IMR-90 (cell line): Measurements from ENCODE around the gene AANAT. TPM values are rescaled to one million over a fixed set of nuclear protein-coding genes. Genes with fewer than 3 reads are reported as not detected.

ENCODE experiments used
- ATAC-seq: fragments of 200-7000 bp; cut with Tn5 transposase; 2 replicates; pipeline ENCODE4 v1.9.1; 2020; ENCODE audit warnings: low read depth, mild to moderate bottlenecking, moderate library complexity
- BruUV-seq: library from RNA; stranded (reverse); fragments of 400-500 nt; replicated peaks from 2 replicates; lab custom pipeline; 2021; lab: Mats Ljungman, UMichigan
- CTCF ChIA-PET: fragments of 300-600 bp; formaldehyde crosslinking; extraction: SDS; loops from one replicate; lab custom pipeline; 2021; ENCODE audit warnings: antibody characterized with exemption; lab: Yijun Ruan, JAX
- POLR2A ChIA-PET: fragments of 300-600 bp; sonication (Branson Sonifier 250); formaldehyde crosslinking; loops from one replicate; lab custom pipeline; 2022; ENCODE audit warnings: antibody characterized with exemption; ENCODE audit not compliant: unreplicated experiment; lab: Charles Lee
- DNase-seq: peaks from one replicate; pipeline ENCODE4 v3.0.0; 2013
- H2AFZ ChIP-seq: replicated peaks from 2 replicates; pipeline ENCODE3; 2013; ENCODE audit warnings: low read length, mild to moderate bottlenecking; ENCODE audit not compliant: poor library complexity
- H2AK5ac ChIP-seq: 2 replicates; pipeline ENCODE4 v1.6.1; 2013; ENCODE audit warnings: low read depth, low read length, inconsistent platforms
- H2AK9ac ChIP-seq: replicated peaks from 2 replicates; pipeline ENCODE3; 2013; ENCODE audit warnings: mild to moderate bottlenecking, low read depth, low read length, moderate library complexity; ENCODE audit not compliant: poor library complexity
- H2BK120ac ChIP-seq: 2 replicates; pipeline ENCODE4 v1.6.1; 2013; ENCODE audit warnings: low read depth, low read length, inconsistent platforms
- H2BK15ac ChIP-seq: 3 replicates; pipeline ENCODE4 v1.6.1; 2013; ENCODE audit warnings: low read depth, low read length, inconsistent platforms
- H2BK20ac ChIP-seq: 2 replicates; pipeline ENCODE4 v1.6.1; 2013; ENCODE audit warnings: low read depth, mild to moderate bottlenecking, inconsistent platforms, low read length, moderate library complexity
- H2BK5ac ChIP-seq: 2 replicates; pipeline ENCODE4 v1.6.1; 2013; ENCODE audit warnings: mild to moderate bottlenecking, low read depth, low read length, inconsistent platforms; ENCODE audit not compliant: poor library complexity, severe bottlenecking
- H3K14ac ChIP-seq: replicated peaks from 2 replicates; pipeline ENCODE4 v1.6.1; 2013; ENCODE audit warnings: low read depth, low read length, inconsistent platforms
- H3K18ac ChIP-seq: 2 replicates; pipeline ENCODE4 v1.6.1; 2013; ENCODE audit warnings: low read depth, low read length, control low read depth
- H3K23ac ChIP-seq: 2 replicates; pipeline ENCODE4 v1.6.1; 2013; ENCODE audit warnings: low read depth, low read length, inconsistent platforms
- H3K27ac ChIP-seq: 2 replicates; pipeline ENCODE4 v1.5.1; 2013; ENCODE audit warnings: mild to moderate bottlenecking, control low read depth, low read length; ENCODE audit not compliant: insufficient read depth
- H3K27me3 ChIP-seq: 2 replicates; pipeline ENCODE4 v1.6.1; 2013; ENCODE audit warnings: low read length; ENCODE audit not compliant: control insufficient read depth, insufficient read depth
- H3K36me3 ChIP-seq: 2 replicates; pipeline ENCODE4 v1.6.1; 2013; ENCODE audit warnings: low read length, mixed read lengths; ENCODE audit not compliant: control insufficient read depth, insufficient read depth
- H3K4ac ChIP-seq: 2 replicates; pipeline ENCODE4 v1.6.1; 2013; ENCODE audit warnings: low read depth, low read length, inconsistent platforms
- H3K4me1 ChIP-seq: 2 replicates; pipeline ENCODE4 v1.6.1; 2013; ENCODE audit warnings: low read length, mixed read lengths; ENCODE audit not compliant: control insufficient read depth, insufficient read depth
- H3K4me2 ChIP-seq: 2 replicates; pipeline ENCODE4 v1.6.1; 2013; ENCODE audit warnings: low read depth, mild to moderate bottlenecking, control low read depth, low read length, moderate library complexity
- H3K4me3 ChIP-seq: 2 replicates; pipeline ENCODE4 v1.5.1; 2013; ENCODE audit warnings: low read depth, mild to moderate bottlenecking, control low read depth, low read length, moderate library complexity; ENCODE audit not compliant: insufficient read depth
- H3K56ac ChIP-seq: 2 replicates; pipeline ENCODE4 v1.6.1; 2013; ENCODE audit warnings: low read length, inconsistent platforms; ENCODE audit not compliant: insufficient read depth; ENCODE audit errors: extremely low read depth
- H3K79me1 ChIP-seq, 2 experiments: 2 replicates each; pipeline ENCODE4 v1.6.1; 2013; ENCODE audit warnings: low read length in 2 of 2, inconsistent platforms in 1 of 2, low read depth in 1 of 2
- H3K9ac ChIP-seq: 2 replicates; pipeline ENCODE4 v1.6.1; 2013; ENCODE audit warnings: low read depth, low read length, control low read depth
- H3K9me1 ChIP-seq: 2 replicates; pipeline ENCODE4 v1.6.1; 2013; ENCODE audit warnings: low read length, inconsistent platforms; ENCODE audit not compliant: insufficient read depth
- H3K9me3 ChIP-seq: 2 replicates; pipeline ENCODE4 v1.6.1; 2013; ENCODE audit warnings: low read length; ENCODE audit not compliant: control insufficient read depth, insufficient read depth
- H4K20me1 ChIP-seq: 2 replicates; pipeline ENCODE4 v1.6.1; 2013; ENCODE audit warnings: low read length, inconsistent platforms; ENCODE audit not compliant: insufficient read depth
- H4K5ac ChIP-seq: 2 replicates; pipeline ENCODE4 v1.6.1; 2013; ENCODE audit warnings: mild to moderate bottlenecking, low read depth, low read length, control low read depth
- H4K8ac ChIP-seq, 2 experiments: 2 replicates each; pipeline ENCODE4 v1.6.1; 2013; ENCODE audit warnings: low read depth in 2 of 2, low read length in 2 of 2, control low read depth in 1 of 2, inconsistent platforms in 1 of 2
- H4K91ac ChIP-seq: 2 replicates; pipeline ENCODE4 v1.6.1; 2013; ENCODE audit warnings: low read depth, low read length, inconsistent platforms; ENCODE audit not compliant: insufficient read depth
- BHLHE40 ChIP-seq: fragments of 150-350 bp; IDR thresholded peaks from 2 replicates; pipeline ENCODE4 v1.6.1; 2016; ENCODE audit warnings: mild to moderate bottlenecking, low read depth, low read length
- CHD1 ChIP-seq: IDR thresholded peaks from 2 replicates; pipeline ENCODE4 v1.6.1; 2012; ENCODE audit warnings: low read depth, low read length, improper control_type of control experiment
- MAZ ChIP-seq: IDR thresholded peaks from 2 replicates; pipeline ENCODE4 v1.6.1; 2012; ENCODE audit warnings: low read depth, mild to moderate bottlenecking, low read length, improper control_type of control experiment, moderate library complexity, borderline replicate concordance
- MXI1 ChIP-seq: IDR thresholded peaks from 2 replicates; pipeline ENCODE4 v1.6.1; 2012; ENCODE audit warnings: low read depth, mild to moderate bottlenecking, low read length, moderate library complexity, borderline replicate concordance
- NFE2L2 ChIP-seq: fragments of 150-350 bp; IDR thresholded peaks from 2 replicates; pipeline ENCODE4 v1.6.1; 2016; ENCODE audit warnings: low read depth, mild to moderate bottlenecking, low read length
- RAD21 ChIP-seq: IDR thresholded peaks from 2 replicates; pipeline ENCODE4 v1.6.1; 2012; ENCODE audit warnings: low read length, improper control_type of control experiment
- RCOR1 ChIP-seq: IDR thresholded peaks from 2 replicates; pipeline ENCODE4 v1.6.1; 2012; ENCODE audit warnings: mild to moderate bottlenecking, low read length, improper control_type of control experiment; ENCODE audit not compliant: insufficient replicate concordance
- whole genome bisulfite sequencing, 2 experiments: methylation state at CpG; one replicate each; pipeline versions ENCODE4 v1.1.5 to v1.1.7; 2013; ENCODE audit warnings: missing lambda C conversion rate in 2 of 2; ENCODE audit not compliant: insufficient read length in 1 of 2; ENCODE audit errors: extremely low coverage in 2 of 2; 5-methylcytosine and 5-hydroxymethylcytosine counted together
- dilution Hi-C: fragments of 300-500 bp; cut with HindIII; formaldehyde crosslinking; loops from one replicate; pipeline ENCODE4 v1.14.3; 2018; ENCODE audit warnings: low sequenced_read_pairs; ENCODE audit not compliant: unreplicated experiment
- in situ Hi-C: fragments of 300-500 bp; cut with MboI; formaldehyde crosslinking; loops from 3 replicates; pipeline ENCODE4 v1.14.3; 2019; ENCODE audit warnings: low sequenced_read_pairs, inconsistent platforms, mixed read lengths
- intact Hi-C: fragments of 100-400 bp; cut with micrococcal nuclease; formaldehyde crosslinking; loops from 2 replicates; pipeline ENCODE4 v1.10.0; 2022
- polyA plus RNA-seq, 3 experiments: library from polyadenylated mRNA; depleted of rRNA; stranded (reverse); fragments of >200 nt; gene quantifications; 2 replicates each; pipeline ENCODE4 v1.2.3, GENCODE V29; 2012; ENCODE audit warnings: low replicate concordance in 1 of 3
- total RNA-seq: library from RNA; depleted of rRNA; stranded (reverse); fragments of >200 nt; gene quantifications from 2 replicates; pipeline ENCODE4 v1.2.3, GENCODE V29; 2012
- TF ChIP-seq, protein P1 (sequence below): conservative IDR thresholded peaks from 2 replicates; pipeline ENCODE4 v1.5.1; 2012; ENCODE audit warnings: mild to moderate bottlenecking, low read depth, low read length, improper control_type of control experiment
- TF ChIP-seq, protein P2 (sequence below): fragments of 150-350 bp; IDR thresholded peaks from 2 replicates; pipeline ENCODE4 v1.6.1; 2017; ENCODE audit warnings: mild to moderate bottlenecking, antibody characterized with exemption, low read length, low read depth

Gene AANAT
- total and polyA plus RNA-seq, 2 of the 4 experiments (the other 2 are of a cell fraction), result 0.21 TPM; not detected in 1

DNA sequence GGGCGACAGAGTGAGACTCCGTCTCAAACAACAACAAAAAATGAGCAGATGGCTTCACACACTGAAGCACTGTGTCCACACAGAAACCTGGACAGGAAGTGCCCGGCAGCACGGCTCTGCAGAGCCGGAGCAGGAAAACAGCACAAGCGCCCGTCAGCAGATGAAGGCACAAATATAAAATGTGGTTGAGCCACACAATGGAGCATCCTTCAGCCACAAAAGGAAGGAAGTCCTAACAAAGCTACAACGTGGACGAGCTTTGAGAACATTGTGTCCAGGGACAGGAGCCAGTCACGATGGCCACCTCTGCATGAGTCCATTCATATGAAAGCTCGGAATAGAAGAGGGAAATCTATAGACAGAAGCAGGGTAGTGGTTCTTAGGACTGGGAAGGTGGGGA lies 18.2 kb downstream of the AANAT start:
- H4K8ac ChIP-seq, result no peak overlapping the region
- TF ChIP-seq MAZ (no peak), NFE2L2 (no peak), CHD1 (no peak), RAD21 (no peak), MXI1 (no peak), BHLHE40 (no peak), RCOR1 (no peak)
- TF ChIP-seq, protein P1, sequence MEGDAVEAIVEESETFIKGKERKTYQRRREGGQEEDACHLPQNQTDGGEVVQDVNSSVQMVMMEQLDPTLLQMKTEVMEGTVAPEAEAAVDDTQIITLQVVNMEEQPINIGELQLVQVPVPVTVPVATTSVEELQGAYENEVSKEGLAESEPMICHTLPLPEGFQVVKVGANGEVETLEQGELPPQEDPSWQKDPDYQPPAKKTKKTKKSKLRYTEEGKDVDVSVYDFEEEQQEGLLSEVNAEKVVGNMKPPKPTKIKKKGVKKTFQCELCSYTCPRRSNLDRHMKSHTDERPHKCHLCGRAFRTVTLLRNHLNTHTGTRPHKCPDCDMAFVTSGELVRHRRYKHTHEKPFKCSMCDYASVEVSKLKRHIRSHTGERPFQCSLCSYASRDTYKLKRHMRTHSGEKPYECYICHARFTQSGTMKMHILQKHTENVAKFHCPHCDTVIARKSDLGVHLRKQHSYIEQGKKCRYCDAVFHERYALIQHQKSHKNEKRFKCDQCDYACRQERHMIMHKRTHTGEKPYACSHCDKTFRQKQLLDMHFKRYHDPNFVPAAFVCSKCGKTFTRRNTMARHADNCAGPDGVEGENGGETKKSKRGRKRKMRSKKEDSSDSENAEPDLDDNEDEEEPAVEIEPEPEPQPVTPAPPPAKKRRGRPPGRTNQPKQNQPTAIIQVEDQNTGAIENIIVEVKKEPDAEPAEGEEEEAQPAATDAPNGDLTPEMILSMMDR, result no peak
- TF ChIP-seq, protein P2, sequence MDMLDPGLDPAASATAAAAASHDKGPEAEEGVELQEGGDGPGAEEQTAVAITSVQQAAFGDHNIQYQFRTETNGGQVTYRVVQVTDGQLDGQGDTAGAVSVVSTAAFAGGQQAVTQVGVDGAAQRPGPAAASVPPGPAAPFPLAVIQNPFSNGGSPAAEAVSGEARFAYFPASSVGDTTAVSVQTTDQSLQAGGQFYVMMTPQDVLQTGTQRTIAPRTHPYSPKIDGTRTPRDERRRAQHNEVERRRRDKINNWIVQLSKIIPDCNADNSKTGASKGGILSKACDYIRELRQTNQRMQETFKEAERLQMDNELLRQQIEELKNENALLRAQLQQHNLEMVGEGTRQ, result no peak
- peak overlapping the region; percentile 87; the same call in 1 of the 2 replicates for H2AK5ac ChIP-seq
- H3K18ac ChIP-seq, result no peak overlapping the region
- no peaks in the 10 kb centered on the region for H3K9me3 ChIP-seq
- POLR2A ChIA-PET, result no interaction called here
- H2AK9ac ChIP-seq, result no peak overlapping the region
- no peak for ATAC-seq
- no peaks in the 10 kb centered on the region for H3K27me3 ChIP-seq
- H2BK20ac ChIP-seq, result no peak overlapping the region
- H4K91ac ChIP-seq, result no peak overlapping the region
- CTCF ChIA-PET, result no interaction called here
- H3K9me1 ChIP-seq, result no peaks in the 10 kb centered on the region
- H2BK15ac ChIP-seq, result no peak overlapping the region
- H3K79me1 ChIP-seq, result no peaks in the 10 kb centered on the region; a peak in 1 of 4 replicates
- H3K23ac ChIP-seq, result peak overlapping the region; percentile 66; the same call in 1 of the 2 replicates
- no peaks in the 10 kb centered on the region for H3K36me3 ChIP-seq
- no peaks in the 10 kb centered on the region for H4K20me1 ChIP-seq
- H3K4me1 ChIP-seq, result peaks cover 4% of the 10 kb centered on the region
- BruUV-seq, result no TSS peak
- 66% methylated on average over 7 of the region's 11 CpGs; no CpG with 5 or more reads in 1 of the 2 experiments for WGBS, 2 experiments
- in situ Hi-C loops, result no loop called here
- H3K27ac ChIP-seq, result no peak overlapping the region
- peak overlapping the region; percentile 63 for H2AFZ ChIP-seq
- H3K4ac ChIP-seq, result no peak overlapping the region; the same call in 1 of the 2 replicates
- no peak overlapping the region for H3K4me2 ChIP-seq
- no peak overlapping the region for H3K56ac ChIP-seq
- no peak overlapping the region for H3K4me3 ChIP-seq
- no peak overlapping the region for H4K5ac ChIP-seq
- H3K9ac ChIP-seq, result no peak overlapping the region
- DNase-seq, result no peak
- dilution Hi-C loops, result no loop called here
- no peak overlapping the region for H2BK5ac ChIP-seq
- no peak overlapping the region for H2BK120ac ChIP-seq
- intact Hi-C loops, result no loop called here
- no peak overlapping the region for H3K14ac ChIP-seq
